Measurements from ENCODE around the gene NEGR1. TPM values are rescaled to one million over a fixed set of nuclear protein-coding genes. Genes with fewer than 3 reads are reported as not detected.

NEGR1 gene
- total RNA-seq, 4 donors from 2014 or later: 4.6 to 5.7 (median 5.0) TPM

- no peaks in the 10 kb centered on the region for H3K36me3 ChIP-seq
- H3K4me1 ChIP-seq: no peaks in the 10 kb centered on the region
- H3K9me3 ChIP-seq: no peaks in the 10 kb centered on the region
- intact Hi-C loops (cut with DNase I; ENCODE audit: low total_unique reads): no loop called here
- no peaks in the 10 kb centered on the region for H3K27me3 ChIP-seq
- no peak overlapping the region for H3K4me3 ChIP-seq
- H3K27ac ChIP-seq: no peak overlapping the region
- TF ChIP-seq POLR2A (IDR thresholded peaks at IDR 0.05): no peak
- TF ChIP-seq CTCF (IDR thresholded peaks at IDR 0.05 in 4 of 5, conservative IDR thresholded peaks at IDR 0.05 in 1 of 5): no peak
- in situ Hi-C loops (cut with MboI; ENCODE audit: low sequenced_read_pairs in 4 of 4): no loop called here
- DNase-seq (no peak), ATAC-seq (no peak)
These were observed 631.1 kb downstream of the NEGR1 start for GRCh38 chr1:71651214-71651613.

- H3K9me3 ChIP-seq: no peaks in the 10 kb centered on the region
- no peak for TF ChIP-seq POLR2A (IDR thresholded peaks at IDR 0.05)
- TF ChIP-seq CTCF (IDR thresholded peaks at IDR 0.05 in 4 of 5, conservative IDR thresholded peaks at IDR 0.05 in 1 of 5): no peak
- H3K27ac ChIP-seq: no peak overlapping the region
- DNase-seq: no peak
- no peak for ATAC-seq
- H3K4me3 ChIP-seq: no peak overlapping the region
- H3K27me3 ChIP-seq: no peaks in the 10 kb centered on the region
- intact Hi-C loops (cut with DNase I; ENCODE audit: low total_unique reads): no loop called here
- H3K36me3 ChIP-seq: no peaks in the 10 kb centered on the region
- no peaks in the 10 kb centered on the region for H3K4me1 ChIP-seq
- in situ Hi-C loops (cut with MboI; ENCODE audit: low sequenced_read_pairs in 4 of 4): no loop called here
These were observed 632.2 kb downstream of the NEGR1 start for GRCh38 chr1:71650119-71650518.

- no peak for ATAC-seq
- H3K27ac ChIP-seq: no peak overlapping the region
- no peaks in the 10 kb centered on the region for H3K36me3 ChIP-seq
- no peaks in the 10 kb centered on the region for H3K9me3 ChIP-seq
- in situ Hi-C loops (cut with MboI; ENCODE audit: low sequenced_read_pairs in 4 of 4): no loop called here
- intact Hi-C loops (cut with DNase I; ENCODE audit: low total_unique reads): no loop called here
- H3K4me1 ChIP-seq: no peaks in the 10 kb centered on the region
- no peak overlapping the region for H3K4me3 ChIP-seq
- DNase-seq: no peak
- H3K27me3 ChIP-seq: no peaks in the 10 kb centered on the region
- no peak for TF ChIP-seq CTCF (IDR thresholded peaks at IDR 0.05 in 4 of 5, conservative IDR thresholded peaks at IDR 0.05 in 1 of 5)
- TF ChIP-seq POLR2A (IDR thresholded peaks at IDR 0.05): no peak
These were observed 632.7 kb downstream of the NEGR1 start for GRCh38 chr1:71649608-71650007.

- Histone ChIP-seq H3K27me3 (no peaks in the 10 kb centered on the region), H3K36me3 (no peaks in the 10 kb centered on the region), H3K27ac (no peak overlapping the region), H3K4me3 (no peak overlapping the region), H3K9me3 (no peaks in the 10 kb centered on the region), H3K4me1 (no peaks in the 10 kb centered on the region)
- TF ChIP-seq POLR2A (IDR thresholded peaks at IDR 0.05) (no peak), CTCF (IDR thresholded peaks at IDR 0.05 in 4 of 5, conservative IDR thresholded peaks at IDR 0.05 in 1 of 5) (no peak)
- in situ Hi-C loops (cut with MboI; ENCODE audit: low sequenced_read_pairs in 4 of 4) (no loop called here), intact Hi-C loops (cut with DNase I; ENCODE audit: low total_unique reads) (no loop called here)
- ATAC-seq: no peak
- no peak for DNase-seq
These were observed 634.6 kb downstream of the NEGR1 start for GRCh38 chr1:71647513-71648300.

GRCh38 chr1:71645015-71645414, 637.3 kb downstream of the NEGR1 start:
- no peaks in the 10 kb centered on the region for H3K9me3 ChIP-seq
- H3K27me3 ChIP-seq: no peaks in the 10 kb centered on the region
- H3K36me3 ChIP-seq: no peaks in the 10 kb centered on the region
- H3K4me1 ChIP-seq: no peaks in the 10 kb centered on the region
- H3K27ac ChIP-seq: no peak overlapping the region
- in situ Hi-C loops (cut with MboI; ENCODE audit: low sequenced_read_pairs in 4 of 4) (no loop called here), intact Hi-C loops (cut with DNase I; ENCODE audit: low total_unique reads) (no loop called here)
- TF ChIP-seq POLR2A (IDR thresholded peaks at IDR 0.05) (no peak), CTCF (IDR thresholded peaks at IDR 0.05 in 4 of 5, conservative IDR thresholded peaks at IDR 0.05 in 1 of 5) (no peak)
- ATAC-seq (no peak), DNase-seq (no peak)
- no peak overlapping the region for H3K4me3 ChIP-seq
